Activated T-helper 1 cell treated with anti-CD3 and anti-CD28 coated beads, Interleukin-2, amount 50 U/mL, for 16 hours (primary cell): ENCODE data around the gene BAG5.
"Not testable (repeated sequence)": the region's sequence is repeated elsewhere in the genome, so short reads cannot be mapped to it uniquely, and the experiment has no call there.

ENCODE experiments used
- DNase-seq, 2 donors: peaks; one replicate each; pipeline ENCODE4 v3.0.0-alpha.2; 2020; ENCODE audit warnings: low read depth in 1 of 2, low spot score in 1 of 2

The BAG5 gene

GRCh38 chr14:103512701-103513611 is 49.5 kb downstream of the BAG5 start:
- DNase-seq = no peak

DNA sequence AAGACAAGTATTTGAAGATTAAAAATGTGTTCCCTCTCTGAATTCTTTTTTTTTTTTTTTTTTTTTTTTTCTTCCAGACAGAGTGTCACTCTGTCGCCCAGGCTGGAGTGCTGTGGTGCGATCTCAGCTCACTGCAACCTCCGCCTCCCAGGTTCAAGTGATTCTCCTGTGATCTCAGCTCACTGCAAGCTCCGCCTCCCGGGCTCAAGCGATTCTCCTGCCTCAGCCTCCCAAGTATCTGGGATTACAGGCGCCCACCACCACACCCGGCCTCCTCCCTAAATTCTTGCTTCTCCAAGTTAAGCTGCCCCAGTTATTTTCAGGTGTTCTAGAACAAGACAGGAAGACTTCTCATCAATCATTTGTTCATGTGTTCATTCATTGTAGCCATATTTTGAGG is 50.3 kb downstream of the BAG5 start:
- not testable (repeated sequence) for DNase-seq

DNA sequence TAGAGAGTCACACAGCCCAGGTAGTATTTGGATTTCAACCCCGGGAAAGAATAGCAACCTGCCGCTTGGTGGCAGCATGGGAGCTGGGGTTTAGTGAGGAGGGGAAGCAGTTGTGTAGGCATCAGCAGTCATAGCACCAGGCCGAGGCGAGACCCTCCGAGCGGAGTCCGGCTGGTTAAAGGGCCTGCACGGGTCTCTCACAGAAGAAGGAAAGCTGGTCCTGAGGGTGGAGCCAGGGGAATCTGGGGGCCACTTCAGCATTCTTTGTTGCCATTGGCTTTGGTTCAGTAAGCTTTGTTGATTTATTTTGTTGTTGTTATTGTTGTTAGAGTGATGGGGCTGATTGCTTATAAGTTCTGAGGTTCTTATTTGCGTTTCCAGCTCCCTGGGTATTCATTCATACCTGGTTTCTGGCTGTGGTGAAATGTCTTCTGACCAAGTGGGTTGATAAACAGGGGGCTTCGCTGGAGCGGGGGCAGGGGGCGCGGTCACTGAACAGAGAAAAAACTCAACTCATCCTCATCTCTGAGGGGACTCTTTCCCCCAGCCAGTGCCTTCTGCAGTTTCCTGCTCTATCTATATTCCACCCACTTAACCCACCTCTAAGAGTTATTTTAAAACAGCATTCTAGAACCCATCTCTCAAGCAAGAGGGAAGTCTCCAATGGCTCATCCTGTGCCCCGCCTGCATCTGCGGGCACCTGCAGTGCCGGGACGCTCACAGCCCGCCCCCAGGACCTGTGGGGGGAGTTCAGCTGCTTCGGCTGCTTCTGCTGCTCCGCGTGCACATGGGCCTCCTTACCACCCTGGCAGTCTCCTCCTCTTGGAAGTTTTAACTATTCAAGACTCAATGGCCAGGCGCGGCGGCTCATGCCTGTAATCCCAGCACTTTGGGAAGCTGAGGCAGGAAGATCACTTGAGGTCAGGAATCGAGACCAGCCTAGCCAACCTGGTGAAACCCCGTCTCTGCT is 51.4 kb downstream of the BAG5 start:
- no peak for DNase-seq

DNA sequence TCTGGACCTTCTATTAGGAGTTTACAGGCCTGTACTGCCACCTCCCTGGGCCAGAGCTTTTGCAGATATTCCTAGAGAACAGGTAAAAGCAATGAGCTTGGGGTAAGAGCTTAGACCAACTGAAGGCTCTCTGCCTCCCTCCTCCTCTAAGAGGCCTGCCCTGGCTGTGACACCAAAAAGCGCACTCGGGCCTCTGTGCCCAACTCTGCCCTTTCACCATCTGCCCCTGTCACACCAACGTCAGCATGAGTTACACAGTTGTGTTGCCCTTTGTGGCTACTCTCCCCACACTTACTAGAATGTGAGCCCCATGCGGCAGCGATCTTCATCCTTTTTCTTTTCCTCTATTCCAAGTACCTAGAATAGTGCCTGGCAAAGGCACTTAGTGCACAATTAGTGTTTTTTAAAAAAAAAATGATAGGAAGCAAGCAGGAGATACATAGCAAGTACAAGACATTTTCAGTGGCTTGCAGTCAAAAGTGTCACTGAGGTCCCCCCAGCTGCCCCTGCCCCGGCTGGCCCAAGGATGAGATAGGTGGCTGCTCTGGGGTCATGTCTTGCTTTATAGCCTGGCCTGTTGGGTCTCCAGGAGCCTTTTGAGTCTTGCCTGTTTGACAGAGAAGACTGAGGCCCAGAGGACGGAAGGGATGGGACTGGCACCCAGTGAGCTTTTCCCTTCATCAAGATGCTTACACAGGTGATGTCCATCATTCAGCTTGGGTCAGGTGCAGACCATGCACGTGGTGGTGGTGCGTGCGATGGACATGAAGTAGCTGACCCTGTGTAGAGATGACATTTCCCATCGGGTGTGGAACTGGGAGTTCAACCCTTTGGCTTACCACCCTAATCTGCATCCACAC is 52.4 kb downstream of the BAG5 start:
- DNase-seq = no peak

DNA sequence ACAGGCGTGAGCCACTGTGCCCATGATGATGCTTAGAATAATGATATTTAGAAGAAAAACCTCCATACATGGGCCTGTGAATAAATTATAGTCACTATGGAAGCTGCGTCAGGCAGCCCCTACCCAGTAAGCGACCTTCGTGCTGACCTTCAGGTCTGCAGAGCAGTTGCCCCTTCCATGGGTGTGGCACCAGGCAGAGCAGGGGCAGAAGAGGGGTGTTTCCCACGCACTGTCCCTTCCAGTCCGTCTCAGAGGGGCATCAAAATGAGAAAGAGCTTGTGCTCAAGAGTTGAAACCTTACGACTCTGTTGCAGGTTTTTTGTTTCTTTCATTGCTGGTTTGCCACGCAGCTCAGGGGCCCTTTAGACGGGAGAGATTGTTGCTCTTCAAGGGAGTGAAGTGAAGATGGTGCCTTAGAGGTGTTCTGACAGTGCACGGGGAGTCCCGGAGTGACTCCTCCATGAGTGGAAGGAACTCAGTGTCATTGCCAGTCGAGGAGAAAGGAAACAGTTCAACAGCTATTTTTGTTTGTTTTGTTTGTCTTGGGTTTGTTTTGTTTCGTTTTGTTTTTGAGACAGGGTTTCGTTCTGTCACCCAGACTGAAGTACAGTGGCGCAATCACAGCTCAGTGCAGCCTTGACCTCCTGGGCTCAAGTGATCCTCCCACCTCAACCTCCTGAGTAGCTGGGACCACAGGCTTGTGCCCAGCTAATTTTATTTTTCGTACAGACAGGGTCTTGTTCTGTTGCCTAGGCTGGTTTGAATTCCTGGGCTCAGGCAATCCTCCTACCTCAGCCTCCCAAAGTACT is 53.7 kb downstream of the BAG5 start:
- no peak for DNase-seq

DNA sequence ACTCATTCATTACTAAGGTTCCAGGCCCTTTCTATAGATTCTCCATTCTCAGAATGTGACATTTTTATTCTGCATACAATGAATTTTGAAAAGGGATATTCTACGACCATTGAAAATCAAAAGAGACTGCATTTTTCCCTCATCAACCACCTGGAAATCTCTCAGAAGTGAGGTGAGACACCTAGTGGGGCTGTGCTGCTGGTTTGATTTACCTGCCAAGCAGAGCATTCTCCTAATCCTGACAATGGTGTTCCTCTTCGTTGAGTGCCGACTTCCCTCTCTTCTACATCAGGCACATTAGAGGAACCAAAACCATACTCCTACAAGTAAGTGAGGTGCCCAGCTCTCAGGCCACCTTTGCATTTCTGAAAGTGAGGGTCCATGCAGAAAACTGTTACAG is 54.7 kb downstream of the BAG5 start:
- no peak for DNase-seq
